Sigmoid colon (tissue), 4 donors: ENCODE results near the gene BBS1.

Experiments
- CTCF ChIP-seq, 4 experiments: fragments of 450-650 bp in 3 of 4; fragments of 200-600 bp in 1 of 4; IDR thresholded peaks; one replicate each; pipeline ENCODE4 v1.5.1; 2016 to 2019; ENCODE audit warnings: antibody characterized with exemption in 4 of 4, mild to moderate bottlenecking in 3 of 4, moderate library complexity in 2 of 4
- POLR2A ChIP-seq, 2 donors: fragments of 450-650 bp; IDR thresholded peaks; one replicate each; pipeline ENCODE4 v1.6.1; 2016; ENCODE audit warnings: antibody characterized with exemption in 2 of 2, mild to moderate bottlenecking in 2 of 2, moderate library complexity in 2 of 2
- POLR2AphosphoS5 ChIP-seq, 4 donors: sonication (generic); formaldehyde crosslinking; IDR thresholded peaks; one replicate each; pipeline ENCODE4 v1.6.1; 2017; ENCODE audit warnings: antibody characterized with exemption in 4 of 4

GRCh38 chr11:66495401-66495854 lies 15.0 kb upstream of the BBS1 start:
- TF ChIP-seq CTCF (IDR thresholded peaks at IDR 0.05) (no peak), POLR2AphosphoS5 (IDR thresholded peaks at IDR 0.05) (no peak), POLR2A (IDR thresholded peaks at IDR 0.05) (no peak)
